HepG2 (cell line): Measurements from ENCODE around the gene ART3. TPM values are rescaled to one million over a fixed set of nuclear protein-coding genes. Genes with fewer than 3 reads are reported as not detected.

Source experiments
- FOXA1 ChIP-seq, 2 experiments: fragments of 450-650 bp in 1 of 2; sonication (generic) in 1 of 2; formaldehyde crosslinking in 1 of 2; IDR thresholded peaks; 2 replicates each; pipeline versions ENCODE4 v1.4.0 to v1.6.1; 2016 to 2020; ENCODE audit warnings: missing genetic modification reagents in 1 of 2
- HOXA7 ChIP-seq: sonication (generic); formaldehyde crosslinking; IDR thresholded peaks from 2 replicates; pipeline ENCODE4 v1.8.1; 2022; ENCODE audit warnings: mild to moderate bottlenecking, missing genetic modification reagents, moderate library complexity
- KIAA2018 ChIP-seq: sonication (generic); formaldehyde crosslinking; IDR thresholded peaks from 2 replicates; pipeline ENCODE4 v1.5.0; 2020; ENCODE audit warnings: mild to moderate bottlenecking, missing genetic modification reagents, borderline replicate concordance
- MAFF ChIP-seq: IDR thresholded peaks from 2 replicates; pipeline ENCODE4 v1.6.1; 2011; ENCODE audit warnings: low read depth, low read length, improper control_type of control experiment
- PHF5A ChIP-seq: IDR thresholded peaks from one replicate; pipeline ENCODE4 v1.6.1; 2018; ENCODE audit warnings: low read depth, missing genetic modification reagents; ENCODE audit not compliant: unreplicated experiment
- SRF ChIP-seq: IDR thresholded peaks from 2 replicates; pipeline ENCODE4 v1.6.1; 2011; ENCODE audit warnings: mild to moderate bottlenecking, low read depth, low read length, moderate library complexity
- TBX3 ChIP-seq: fragments of 450-650 bp; IDR thresholded peaks from 2 replicates; pipeline ENCODE4 v1.6.1; 2017; ENCODE audit warnings: antibody characterized with exemption, mild to moderate bottlenecking, inconsistent platforms, borderline replicate concordance
- THAP11 ChIP-seq: IDR thresholded peaks from 2 replicates; pipeline ENCODE4 v1.6.1; 2016; ENCODE audit warnings: missing biosample characterization, missing genetic modification reagents
- THAP8 ChIP-seq: sonication (generic); formaldehyde crosslinking; IDR thresholded peaks from 2 replicates; pipeline ENCODE4 v1.5.1; 2020; ENCODE audit warnings: missing genetic modification reagents, mild to moderate bottlenecking, borderline replicate concordance
- THYN1 ChIP-seq: sonication (generic); formaldehyde crosslinking; IDR thresholded peaks from 2 replicates; pipeline ENCODE4 v1.8.1; 2023; ENCODE audit warnings: low read depth, mild to moderate bottlenecking, moderate library complexity, missing genetic modification reagents, borderline replicate concordance
- YEATS2 ChIP-seq: sonication (generic); formaldehyde crosslinking; IDR thresholded peaks from 2 replicates; pipeline ENCODE4 v1.4.0; 2020; ENCODE audit warnings: missing genetic modification reagents, borderline replicate concordance
- ZNF205 ChIP-seq: IDR thresholded peaks from 2 replicates; pipeline ENCODE4 v1.6.1; 2018; ENCODE audit warnings: missing biosample characterization, missing genetic modification reagents
- ZNF737 ChIP-seq: sonication (generic); formaldehyde crosslinking; IDR thresholded peaks from 2 replicates; pipeline ENCODE4 v1.5.0; 2020; ENCODE audit warnings: missing genetic modification reagents, mild to moderate bottlenecking, borderline replicate concordance
- ZZZ3 ChIP-seq: sonication (generic); formaldehyde crosslinking; IDR thresholded peaks from 2 replicates; pipeline ENCODE4 v1.4.0; 2020; ENCODE audit warnings: missing genetic modification reagents, mild to moderate bottlenecking, borderline replicate concordance
- polyA plus RNA-seq, 8 experiments: library from polyadenylated mRNA; depleted of rRNA in 3 of 8; stranded (reverse) in 7 of 8; unstranded in 1 of 8; fragments of >200 nt; fragmentation: Illumina TruSeq in 4 of 8; extraction: Trizol in 4 of 8; gene quantifications; 2 replicates each; pipeline versions ENCODE4 v1.2.1 to v1.2.3, GENCODE V29; 2011 to 2016; ENCODE audit warnings: low read depth in 4 of 8, missing spikeins in 1 of 8, mixed read lengths in 1 of 8; ENCODE audit not compliant: insufficient read depth in 1 of 8
- total RNA-seq, 5 experiments: library from RNA; depleted of rRNA; stranded (reverse); fragments of >200 nt; fragmentation: Illumina TruSeq; extraction: Trizol; gene quantifications; 2 replicates each; pipeline ENCODE4 v1.2.3, GENCODE V29; 2016; ENCODE audit warnings: low read depth in 1 of 5
- TF ChIP-seq, protein P1 (sequence below): sonication (generic); formaldehyde crosslinking; IDR thresholded peaks from 2 replicates; pipeline ENCODE4 v1.8.0; 2022; ENCODE audit warnings: mild to moderate bottlenecking, missing genetic modification reagents
- TF ChIP-seq, protein P2 (sequence below): IDR thresholded peaks from 2 replicates; pipeline ENCODE4 v1.6.1; 2012; ENCODE audit warnings: low read depth, low read length, improper control_type of control experiment

ART3 gene
- total and polyA plus RNA-seq, 2 of the 13 experiments (the other 11 are each of a cell fraction or from before 2014, with no cell fraction given) = not detected

- TF ChIP-seq THYN1 (no peak), TBX3 (no peak; the same call in 1 of the 2 replicates), ZNF205 (peak; percentile 67; the same call in 1 of the 2 replicates), ZNF737 (no peak; the same call in 1 of the 2 replicates), KIAA2018 (no peak), THAP11 (CRISPR knock-in tag) (peak; percentile 95), YEATS2 (peak; percentile 97), HOXA7 (CRISPR knock-in tag) (no peak), MAFF (no peak), THAP8 (CRISPR knock-in tag) (peak; percentile 42; the same call in 1 of the 2 replicates), PHF5A (CRISPR knock-in tag) (peak; percentile 70), FOXA1 (IDR thresholded peaks at IDR 0.05) (no peak), FOXA1 (CRISPR knock-in tag; IDR thresholded peaks at IDR 0.05) (peak; percentile 41), ZZZ3 (peak; percentile 81; the same call in 1 of the 2 replicates), SRF (peak; percentile 72; the same call in 1 of the 2 replicates)
- TF ChIP-seq, protein P1, sequence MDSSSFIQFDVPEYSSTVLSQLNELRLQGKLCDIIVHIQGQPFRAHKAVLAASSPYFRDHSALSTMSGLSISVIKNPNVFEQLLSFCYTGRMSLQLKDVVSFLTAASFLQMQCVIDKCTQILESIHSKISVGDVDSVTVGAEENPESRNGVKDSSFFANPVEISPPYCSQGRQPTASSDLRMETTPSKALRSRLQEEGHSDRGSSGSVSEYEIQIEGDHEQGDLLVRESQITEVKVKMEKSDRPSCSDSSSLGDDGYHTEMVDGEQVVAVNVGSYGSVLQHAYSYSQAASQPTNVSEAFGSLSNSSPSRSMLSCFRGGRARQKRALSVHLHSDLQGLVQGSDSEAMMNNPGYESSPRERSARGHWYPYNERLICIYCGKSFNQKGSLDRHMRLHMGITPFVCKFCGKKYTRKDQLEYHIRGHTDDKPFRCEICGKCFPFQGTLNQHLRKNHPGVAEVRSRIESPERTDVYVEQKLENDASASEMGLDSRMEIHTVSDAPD (CRISPR knock-in tag) = peak; percentile 88
- TF ChIP-seq, protein P2, sequence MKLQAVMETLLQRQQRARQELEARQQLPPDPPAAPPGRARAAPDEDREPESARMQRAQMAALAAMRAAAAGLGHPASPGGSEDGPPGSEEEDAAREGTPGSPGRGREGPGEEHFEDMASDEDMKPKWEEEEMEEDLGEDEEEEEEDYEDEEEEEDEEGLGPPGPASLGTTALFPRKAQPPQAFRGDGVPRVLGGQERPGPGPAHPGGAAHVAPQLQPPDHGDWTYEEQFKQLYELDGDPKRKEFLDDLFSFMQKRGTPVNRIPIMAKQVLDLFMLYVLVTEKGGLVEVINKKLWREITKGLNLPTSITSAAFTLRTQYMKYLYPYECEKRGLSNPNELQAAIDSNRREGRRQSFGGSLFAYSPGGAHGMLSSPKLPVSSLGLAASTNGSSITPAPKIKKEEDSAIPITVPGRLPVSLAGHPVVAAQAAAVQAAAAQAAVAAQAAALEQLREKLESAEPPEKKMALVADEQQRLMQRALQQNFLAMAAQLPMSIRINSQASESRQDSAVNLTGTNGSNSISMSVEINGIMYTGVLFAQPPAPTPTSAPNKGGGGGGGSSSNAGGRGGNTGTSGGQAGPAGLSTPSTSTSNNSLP = no peak; the same call in 1 of the 2 replicates
Observed at GRCh38 chr4:76148142-76148865, 73.8 kb downstream of the ART3 start, which contains the start of gene NUP54 (continued).
